ENCODE results near the gene TLE3.

GRCh38 chr15:70033109-70033508 is 64.6 kb downstream of the TLE3 start:
- TF ChIP-seq, protein P1, sequence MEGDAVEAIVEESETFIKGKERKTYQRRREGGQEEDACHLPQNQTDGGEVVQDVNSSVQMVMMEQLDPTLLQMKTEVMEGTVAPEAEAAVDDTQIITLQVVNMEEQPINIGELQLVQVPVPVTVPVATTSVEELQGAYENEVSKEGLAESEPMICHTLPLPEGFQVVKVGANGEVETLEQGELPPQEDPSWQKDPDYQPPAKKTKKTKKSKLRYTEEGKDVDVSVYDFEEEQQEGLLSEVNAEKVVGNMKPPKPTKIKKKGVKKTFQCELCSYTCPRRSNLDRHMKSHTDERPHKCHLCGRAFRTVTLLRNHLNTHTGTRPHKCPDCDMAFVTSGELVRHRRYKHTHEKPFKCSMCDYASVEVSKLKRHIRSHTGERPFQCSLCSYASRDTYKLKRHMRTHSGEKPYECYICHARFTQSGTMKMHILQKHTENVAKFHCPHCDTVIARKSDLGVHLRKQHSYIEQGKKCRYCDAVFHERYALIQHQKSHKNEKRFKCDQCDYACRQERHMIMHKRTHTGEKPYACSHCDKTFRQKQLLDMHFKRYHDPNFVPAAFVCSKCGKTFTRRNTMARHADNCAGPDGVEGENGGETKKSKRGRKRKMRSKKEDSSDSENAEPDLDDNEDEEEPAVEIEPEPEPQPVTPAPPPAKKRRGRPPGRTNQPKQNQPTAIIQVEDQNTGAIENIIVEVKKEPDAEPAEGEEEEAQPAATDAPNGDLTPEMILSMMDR (conservative IDR thresholded peaks at IDR 0.05 in 1 of 2, IDR thresholded peaks at IDR 0.05 in 1 of 2; ENCODE audit: low read depth in 1 of 2, low read length in 2 of 2), result no peak
- TF ChIP-seq EZH2 (IDR thresholded peaks at IDR 0.05; ENCODE audit: low read length, missing control alignments), result no peak

Data from fibroblast of lung (primary cell).